Ascending aorta (tissue), 2 donors: ENCODE measurements around the gene IGFL4. TPM values are rescaled to one million over a fixed set of nuclear protein-coding genes. Genes with fewer than 3 reads are reported as not detected.

Source experiments
- DNase-seq, 2 donors: peaks; one replicate each; pipeline ENCODE4 v3.0.0-alpha.2; 2019; ENCODE audit warnings: low spot score in 2 of 2
- H3K27ac ChIP-seq, 2 donors: fragments of 200-600 bp; sonication (generic); one replicate each; pipeline ENCODE4 v1.5.1; 2016 to 2017; ENCODE audit warnings: mild to moderate bottlenecking in 1 of 2
- H3K27me3 ChIP-seq: fragments of 200-600 bp; sonication (generic); one replicate; pipeline ENCODE4 v1.5.1; 2017
- H3K36me3 ChIP-seq, 2 donors: fragments of 200-600 bp; sonication (generic); one replicate each; pipeline ENCODE4 v1.5.1; 2016
- H3K4me1 ChIP-seq, 2 donors: fragments of 200-600 bp; sonication (generic); one replicate each; pipeline ENCODE4 v1.5.1; 2016 to 2017; ENCODE audit warnings: mild to moderate bottlenecking in 1 of 2
- H3K4me3 ChIP-seq, 2 donors: fragments of 200-600 bp; sonication (generic); one replicate each; pipeline ENCODE4 v1.5.1; 2016 to 2017; ENCODE audit warnings: mild to moderate bottlenecking in 1 of 2
- H3K9me3 ChIP-seq, 2 donors: fragments of 200-600 bp; sonication (generic); one replicate each; pipeline ENCODE4 v1.5.1; 2016
- intact Hi-C: fragments of 100-400 bp; cut with DNase I; formaldehyde crosslinking; loops from one replicate; pipeline ENCODE4 v1.15.1; 2023
- total RNA-seq: library from RNA; depleted of rRNA; stranded (reverse); fragments of >200 nt; gene quantifications from one replicate; pipeline ENCODE4 v1.1.0, GENCODE V29; 2016
- TF ChIP-seq, protein P1 (sequence below), 3 experiments: fragments of 200-600 bp in 2 of 3; fragments of 450-650 bp in 1 of 3; sonication (generic) in 2 of 3; IDR thresholded peaks; one replicate each; pipeline ENCODE4 v1.5.1; 2016 to 2019; ENCODE audit warnings: antibody characterized with exemption in 3 of 3, mild to moderate bottlenecking in 1 of 3, moderate library complexity in 1 of 3

The IGFL4 gene
- total RNA-seq, 1 donor from 2014 or later = not detected

DNA sequence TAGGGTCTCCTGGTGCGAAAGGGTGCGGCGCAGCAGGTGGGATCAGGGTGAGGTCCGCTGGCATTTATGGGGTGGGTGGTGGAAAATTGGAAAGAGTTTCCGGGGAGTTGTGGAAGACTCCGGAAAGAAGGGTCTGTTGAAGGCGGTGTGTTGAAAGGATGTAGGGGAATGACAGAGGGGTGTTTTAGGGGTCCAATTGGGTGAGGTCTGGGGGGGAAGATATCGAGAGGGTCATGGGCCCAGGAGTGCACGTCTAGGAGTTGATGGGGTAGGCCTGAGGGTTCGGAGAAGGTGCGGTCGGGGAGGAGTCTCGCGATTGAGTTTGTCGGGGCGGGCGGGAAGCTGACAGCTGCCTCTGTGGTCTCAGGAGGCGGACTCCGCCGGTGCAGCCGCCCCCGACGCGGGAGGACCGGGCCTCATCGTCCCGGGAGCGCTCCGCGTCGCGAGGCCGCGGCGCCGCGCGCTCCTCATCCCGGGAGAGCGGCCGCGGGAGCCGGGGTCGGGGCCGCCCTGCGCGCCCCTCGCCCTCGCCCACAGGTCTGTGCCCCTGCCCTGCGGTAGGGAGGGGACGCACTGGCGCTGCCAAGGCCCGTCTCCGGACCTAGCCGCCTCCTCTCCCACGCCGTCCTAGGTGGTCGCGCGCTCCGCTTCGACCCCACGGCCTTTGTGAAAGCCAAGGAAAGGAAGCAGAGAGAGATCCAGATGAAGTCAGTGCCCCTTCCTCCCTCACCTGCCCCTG, 24.9 kb downstream of the IGFL4 start:
- DNase-seq = no peak
- no peaks in the 10 kb centered on the region for H3K27me3 ChIP-seq
- no peaks in the 10 kb centered on the region for H3K36me3 ChIP-seq
- intact Hi-C loops = loop anchor here (1.0 to 5.0 kb wide), 2 partner anchors 21 to 199 kb away; partner anchors contain the start of genes CCDC61 and RSPH6A
- TF ChIP-seq, protein P1, sequence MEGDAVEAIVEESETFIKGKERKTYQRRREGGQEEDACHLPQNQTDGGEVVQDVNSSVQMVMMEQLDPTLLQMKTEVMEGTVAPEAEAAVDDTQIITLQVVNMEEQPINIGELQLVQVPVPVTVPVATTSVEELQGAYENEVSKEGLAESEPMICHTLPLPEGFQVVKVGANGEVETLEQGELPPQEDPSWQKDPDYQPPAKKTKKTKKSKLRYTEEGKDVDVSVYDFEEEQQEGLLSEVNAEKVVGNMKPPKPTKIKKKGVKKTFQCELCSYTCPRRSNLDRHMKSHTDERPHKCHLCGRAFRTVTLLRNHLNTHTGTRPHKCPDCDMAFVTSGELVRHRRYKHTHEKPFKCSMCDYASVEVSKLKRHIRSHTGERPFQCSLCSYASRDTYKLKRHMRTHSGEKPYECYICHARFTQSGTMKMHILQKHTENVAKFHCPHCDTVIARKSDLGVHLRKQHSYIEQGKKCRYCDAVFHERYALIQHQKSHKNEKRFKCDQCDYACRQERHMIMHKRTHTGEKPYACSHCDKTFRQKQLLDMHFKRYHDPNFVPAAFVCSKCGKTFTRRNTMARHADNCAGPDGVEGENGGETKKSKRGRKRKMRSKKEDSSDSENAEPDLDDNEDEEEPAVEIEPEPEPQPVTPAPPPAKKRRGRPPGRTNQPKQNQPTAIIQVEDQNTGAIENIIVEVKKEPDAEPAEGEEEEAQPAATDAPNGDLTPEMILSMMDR (IDR thresholded peaks at IDR 0.05) = no peak
- H3K4me1 ChIP-seq = peaks cover 12 to 17% of the 10 kb centered on the region in 2 donors
- peak overlapping the region in 1 of 2 donors; percentile 37 for H3K27ac ChIP-seq
- H3K9me3 ChIP-seq = no peaks in the 10 kb centered on the region
- peak overlapping the region; percentile 76 to 80 for H3K4me3 ChIP-seq

DNA sequence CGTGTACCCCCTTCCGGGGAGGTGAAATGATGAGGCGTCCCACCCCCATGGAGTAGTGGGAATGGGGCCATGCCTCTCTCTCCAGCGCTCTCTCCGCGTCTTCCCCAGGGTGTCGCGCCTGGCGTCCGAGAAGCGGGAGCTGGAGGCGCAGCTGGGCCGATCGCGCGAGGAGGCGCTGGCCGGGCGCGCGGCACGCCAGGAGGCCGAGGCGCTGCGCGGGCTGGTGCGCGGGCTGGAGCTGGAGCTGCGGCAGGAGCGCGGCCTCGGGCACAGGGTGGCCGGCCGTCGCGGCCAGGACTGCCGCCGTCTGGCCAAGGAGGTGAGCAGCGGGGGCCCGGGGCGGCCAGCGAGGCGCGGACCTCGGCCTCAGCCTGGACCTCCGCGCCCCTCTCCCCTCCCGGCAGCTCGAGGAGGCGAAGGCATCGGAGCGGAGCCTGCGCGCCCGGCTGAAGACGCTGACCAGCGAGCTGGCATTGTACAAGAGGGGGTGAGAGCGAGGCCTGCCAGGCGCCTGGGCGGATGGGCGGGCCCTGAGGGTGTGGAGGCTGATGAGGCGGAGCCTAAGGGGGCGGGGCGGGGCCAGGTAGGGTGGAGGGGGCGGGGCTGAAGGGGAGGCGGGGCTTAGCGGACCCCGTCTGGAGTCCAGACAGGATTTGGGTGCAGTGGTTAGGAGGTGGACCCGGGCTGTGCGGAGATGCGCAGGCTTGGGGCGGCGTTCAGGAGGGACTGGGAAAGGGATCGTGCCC, 25.7 kb downstream of the IGFL4 start:
- H3K4me3 ChIP-seq = peak overlapping the region; percentile 35 to 80
- intact Hi-C loops = loop anchor here (5.0 kb wide), 1 partner anchor 198 kb away; the partner anchor contains the start of gene RSPH6A
- DNase-seq = peak in 1 of 2 donors; percentile 16

DNA sequence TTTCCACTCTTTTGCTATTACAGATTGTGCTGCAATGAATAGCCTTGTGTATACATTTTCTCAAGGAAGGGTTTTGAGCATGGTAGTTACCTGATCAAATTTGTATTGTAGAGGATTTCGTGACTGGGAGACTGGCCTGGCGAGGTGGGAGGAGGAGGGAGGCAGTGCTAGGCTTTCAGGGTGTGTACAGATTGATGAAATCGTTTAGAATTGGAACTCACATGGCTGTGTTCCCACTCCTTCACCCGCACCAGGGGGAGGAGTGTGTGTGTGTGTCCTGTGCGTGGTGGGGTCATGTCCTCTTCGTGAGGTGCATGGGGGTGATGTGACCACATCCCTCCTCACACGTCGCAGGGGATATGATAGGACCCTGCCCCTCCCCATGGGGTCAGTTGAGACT, 26.3 kb downstream of the IGFL4 start:
- H3K27ac ChIP-seq = no peak overlapping the region
- peaks cover 12 to 17% of the 10 kb centered on the region in 2 donors for H3K4me1 ChIP-seq
- intact Hi-C loops = no loop called here
- no peaks in the 10 kb centered on the region for H3K27me3 ChIP-seq
- no peaks in the 10 kb centered on the region for H3K9me3 ChIP-seq
- H3K36me3 ChIP-seq = no peaks in the 10 kb centered on the region
- peak overlapping the region; percentile 35 to 80 for H3K4me3 ChIP-seq
- no peak for DNase-seq
- TF ChIP-seq, protein P1 (IDR thresholded peaks at IDR 0.05) = no peak

More for the DNA sequence above, 25.7 kb downstream of the IGFL4 start:
- no peaks in the 10 kb centered on the region for H3K27me3 ChIP-seq
- peaks cover 12 to 17% of the 10 kb centered on the region in 2 donors for H3K4me1 ChIP-seq
- no peaks in the 10 kb centered on the region for H3K36me3 ChIP-seq
- H3K9me3 ChIP-seq = no peaks in the 10 kb centered on the region
- TF ChIP-seq, protein P1 (IDR thresholded peaks at IDR 0.05) = no peak
- H3K27ac ChIP-seq = peak overlapping the region in 1 of 2 donors; percentile 37

DNA sequence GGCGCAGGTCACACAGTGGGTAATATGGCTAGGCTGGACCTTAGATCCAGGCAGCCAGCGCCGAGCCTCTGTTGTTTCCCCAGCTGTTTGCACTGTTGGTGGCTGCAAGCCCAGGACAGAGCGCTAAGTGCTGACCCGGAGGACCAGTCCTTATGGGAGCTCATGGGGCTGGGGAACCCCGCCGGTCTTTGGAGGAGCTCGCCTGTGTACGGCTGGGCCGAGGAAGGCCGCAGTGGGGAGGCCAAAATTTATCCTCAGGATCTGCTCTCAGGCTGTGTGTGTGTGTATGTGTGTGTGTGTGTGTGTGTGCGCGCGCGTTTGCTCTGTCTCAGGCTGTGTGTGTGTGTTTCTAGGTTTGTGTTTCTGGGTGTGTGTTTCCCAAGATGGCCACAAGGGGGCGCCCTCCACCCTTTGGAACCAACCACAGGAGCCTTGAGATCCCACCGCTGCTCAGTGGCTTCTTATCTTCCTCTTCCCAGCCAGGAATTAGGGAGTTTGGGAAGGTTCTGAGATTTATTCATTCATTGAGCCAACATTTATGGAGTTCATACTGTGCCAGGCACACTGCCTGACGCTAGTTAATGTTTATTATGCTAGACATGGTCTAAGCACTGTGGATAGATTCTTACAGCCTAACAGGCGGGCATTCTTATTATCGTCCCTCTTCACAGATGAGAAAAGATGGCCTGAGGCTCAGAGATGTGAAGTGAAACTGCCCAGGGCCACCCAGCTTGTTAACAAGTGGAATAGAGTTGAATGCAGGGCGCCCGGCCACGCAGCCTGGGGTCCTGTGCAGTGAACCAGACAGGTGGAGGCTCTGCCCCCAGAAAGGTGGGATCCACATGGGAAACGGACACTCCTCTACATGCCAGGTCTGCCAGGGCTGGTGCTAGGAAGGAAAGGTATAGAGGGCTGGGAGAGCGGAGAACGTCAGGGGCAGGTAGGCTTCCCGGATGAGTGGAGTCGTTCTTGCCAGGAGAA, 31.0 kb downstream of the IGFL4 start:
- Histone ChIP-seq H3K4me3 (no peak overlapping the region), H3K4me1 (peaks cover 2% of the 10 kb centered on the region in 2 donors), H3K9me3 (no peaks in the 10 kb centered on the region), H3K36me3 (peaks cover 0 to 18% of the 10 kb centered on the region in 2 donors), H3K27me3 (no peaks in the 10 kb centered on the region), H3K27ac (no peak overlapping the region)
- peak in 1 of 2 donors; percentile 78 for DNase-seq
- intact Hi-C loops = no loop called here
- TF ChIP-seq, protein P1 (IDR thresholded peaks at IDR 0.05) = peak; percentile 60 to 84 (median 82)

DNA sequence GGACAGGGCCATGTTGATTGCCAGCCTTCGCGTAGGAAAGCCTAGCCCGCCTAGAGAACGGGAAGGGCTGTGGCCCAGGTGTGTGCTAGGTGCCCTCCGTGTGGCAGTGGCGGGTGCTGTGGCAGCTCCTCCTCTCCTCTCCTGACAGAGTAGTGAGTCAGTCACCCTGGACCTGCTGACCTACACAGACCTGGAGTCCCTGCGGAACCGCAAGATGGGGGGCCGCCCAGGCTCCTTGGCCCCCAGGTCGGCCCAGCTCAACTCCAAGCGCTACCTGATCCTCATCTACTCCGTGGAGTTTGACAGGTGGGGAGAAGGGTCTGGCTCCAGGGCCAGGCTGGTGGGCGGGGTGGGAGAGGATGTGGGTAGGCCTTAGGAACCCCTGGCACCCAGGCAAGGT, 34.4 kb downstream of the IGFL4 start:
- no peaks in the 10 kb centered on the region for H3K9me3 ChIP-seq
- peaks cover 0 to 29% of the 10 kb centered on the region in 2 donors for H3K36me3 ChIP-seq
- no peaks in the 10 kb centered on the region for H3K27me3 ChIP-seq
- no peak overlapping the region for H3K27ac ChIP-seq
- intact Hi-C loops = no loop called here
- no peak overlapping the region for H3K4me3 ChIP-seq
- H3K4me1 ChIP-seq = no peaks in the 10 kb centered on the region
- no peak for DNase-seq
- TF ChIP-seq, protein P1 (IDR thresholded peaks at IDR 0.05) = no peak
